Measurements from ENCODE around the gene FOXK1. TPM values are rescaled to one million over a fixed set of nuclear protein-coding genes. Genes with fewer than 3 reads are reported as not detected.
"Not testable (repeated sequence)": the region's sequence is repeated elsewhere in the genome, so short reads cannot be mapped to it uniquely, and the experiment has no call there.

FOXK1 gene
- total RNA-seq, 2 experiments from 2014 or later: 67.8 to 68.1 TPM

DNA sequence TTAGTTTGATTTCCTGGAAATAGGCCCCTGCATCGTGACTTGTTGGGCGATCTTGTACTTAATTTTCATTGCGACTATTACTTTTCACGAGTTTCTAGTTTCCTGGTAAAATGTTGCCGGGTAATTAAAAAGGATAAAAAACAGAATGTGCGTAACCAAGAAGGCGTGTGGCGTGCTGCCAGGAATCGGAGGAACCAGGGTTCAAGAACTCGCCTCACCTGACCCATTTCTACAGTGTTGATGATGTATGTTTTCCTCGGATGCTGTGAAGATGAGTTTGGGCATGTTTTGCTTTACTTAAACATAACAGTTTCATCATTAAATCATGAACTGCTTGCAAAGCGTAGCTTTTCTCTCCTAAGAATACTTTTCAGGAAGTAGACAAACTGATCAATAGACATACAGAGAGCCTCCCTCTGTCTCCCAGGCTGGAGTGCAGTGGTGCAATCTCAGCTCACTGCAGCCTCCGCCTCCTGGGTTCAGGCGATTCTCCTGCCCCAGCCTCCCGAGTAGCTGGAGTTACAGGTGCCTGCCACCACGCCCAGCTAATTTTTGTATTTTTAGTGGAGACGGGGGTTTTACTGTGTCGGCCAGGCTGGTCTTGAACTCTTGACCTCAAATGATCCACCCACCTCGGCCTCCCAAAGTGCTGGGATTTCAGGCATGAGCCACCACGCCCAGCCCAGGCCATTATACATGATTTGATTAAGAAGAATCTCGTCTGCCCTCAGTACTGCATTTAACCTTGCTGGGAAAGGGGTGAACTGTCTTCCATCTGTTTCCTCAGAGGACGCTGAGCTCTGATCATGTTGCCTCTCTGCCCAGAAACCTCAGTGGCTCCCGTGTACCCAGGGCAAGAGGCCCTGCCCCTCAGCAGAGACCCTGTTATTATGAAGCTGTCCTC is 9.1 kb downstream of the FOXK1 start:
- Histone ChIP-seq H3K27me3 (ENCODE audit: control insufficient read depth in 1 of 2, insufficient read depth in 2 of 2, low read length in 2 of 2) (no peaks in the 10 kb centered on the region), H3K27ac (ENCODE audit: low read depth in 1 of 2, low read length in 2 of 2) (no peak overlapping the region), H3K4me1 (ENCODE audit: insufficient read depth, low read length) (peaks cover 58% of the 10 kb centered on the region), H3K4me3 (ENCODE audit: low read length) (no peak overlapping the region), H3K9me3 (ENCODE audit: control insufficient read depth in 1 of 2, insufficient read depth in 1 of 2, low read length in 2 of 2) (no peaks in the 10 kb centered on the region), H3K36me3 (ENCODE audit: insufficient read depth, low read length) (peaks cover 8% of the 10 kb centered on the region)
- ATAC-seq (ENCODE audit: poor library complexity) (no peak), DNase-seq (no peak)
- Mint-ChIP-seq H3K4me3 (peak overlapping the region; percentile 46), H3K9me3 (no peaks in the 10 kb centered on the region), H3K4me1 (ENCODE audit: low read depth) (peaks cover 76% of the 10 kb centered on the region), H3K27me3 (no peaks in the 10 kb centered on the region), H3K36me3 (ENCODE audit: low read depth) (peaks cover 42% of the 10 kb centered on the region), H3K27ac (peak overlapping the region; percentile 19)
- CTCF ChIA-PET: no interaction called here
- intact Hi-C loops (cut with DNase I, micrococcal nuclease): loop anchor here in 1 of 2 experiments (5.0 kb wide), 1 partner anchor 1756 kb away; the partner anchor contains the start of gene DAGLB
- TF ChIP-seq, protein P1, sequence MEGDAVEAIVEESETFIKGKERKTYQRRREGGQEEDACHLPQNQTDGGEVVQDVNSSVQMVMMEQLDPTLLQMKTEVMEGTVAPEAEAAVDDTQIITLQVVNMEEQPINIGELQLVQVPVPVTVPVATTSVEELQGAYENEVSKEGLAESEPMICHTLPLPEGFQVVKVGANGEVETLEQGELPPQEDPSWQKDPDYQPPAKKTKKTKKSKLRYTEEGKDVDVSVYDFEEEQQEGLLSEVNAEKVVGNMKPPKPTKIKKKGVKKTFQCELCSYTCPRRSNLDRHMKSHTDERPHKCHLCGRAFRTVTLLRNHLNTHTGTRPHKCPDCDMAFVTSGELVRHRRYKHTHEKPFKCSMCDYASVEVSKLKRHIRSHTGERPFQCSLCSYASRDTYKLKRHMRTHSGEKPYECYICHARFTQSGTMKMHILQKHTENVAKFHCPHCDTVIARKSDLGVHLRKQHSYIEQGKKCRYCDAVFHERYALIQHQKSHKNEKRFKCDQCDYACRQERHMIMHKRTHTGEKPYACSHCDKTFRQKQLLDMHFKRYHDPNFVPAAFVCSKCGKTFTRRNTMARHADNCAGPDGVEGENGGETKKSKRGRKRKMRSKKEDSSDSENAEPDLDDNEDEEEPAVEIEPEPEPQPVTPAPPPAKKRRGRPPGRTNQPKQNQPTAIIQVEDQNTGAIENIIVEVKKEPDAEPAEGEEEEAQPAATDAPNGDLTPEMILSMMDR (IDR thresholded peaks at IDR 0.05): no peak
- POLR2A ChIA-PET: interaction anchor here (1.2 to 1.6 kb wide), 2 partner anchors 55 to 84 kb away, joined by 3 to 4 read pairs; partner anchors contain the start of gene AP5Z1

DNA sequence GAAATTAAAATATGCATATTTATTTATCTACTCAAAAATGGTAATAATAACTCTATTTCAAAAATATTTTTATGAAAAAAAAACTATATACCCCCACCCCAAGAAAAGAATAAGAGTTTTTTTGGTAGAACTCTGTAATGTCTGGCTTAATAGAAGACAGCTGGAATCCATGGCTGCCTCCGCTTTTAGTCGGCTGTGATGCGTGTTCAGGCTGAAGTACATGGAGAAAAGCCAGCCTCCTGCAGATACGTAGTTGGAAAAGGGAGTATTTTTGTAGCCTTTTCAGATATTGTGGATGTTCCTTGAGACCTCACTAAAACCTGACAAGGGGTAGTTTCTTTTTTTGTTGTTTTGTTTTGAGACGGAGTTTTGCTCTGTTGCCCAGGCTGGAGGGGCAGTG is 10.0 kb downstream of the FOXK1 start:
- H3K9me3 Mint-ChIP-seq: no peaks in the 10 kb centered on the region
- H3K27me3 Mint-ChIP-seq: no peaks in the 10 kb centered on the region
- TF ChIP-seq, protein P1 (IDR thresholded peaks at IDR 0.05): no peak
- H3K27ac Mint-ChIP-seq: no peak overlapping the region
- POLR2A ChIA-PET: interaction anchor here (1.6 kb wide), 1 partner anchor 54 kb away, joined by 3 read pairs; no protein-coding TSS in a partner anchor
- H3K4me1 Mint-ChIP-seq (ENCODE audit: low read depth): peaks cover 73% of the 10 kb centered on the region
- H3K4me1 ChIP-seq (ENCODE audit: insufficient read depth, low read length): peaks cover 57% of the 10 kb centered on the region
- peaks cover 0 to 2% of the 10 kb centered on the region in 2 experiments for H3K9me3 ChIP-seq (ENCODE audit: control insufficient read depth in 1 of 2, insufficient read depth in 1 of 2, low read length in 2 of 2)
- H3K36me3 ChIP-seq (ENCODE audit: insufficient read depth, low read length): peaks cover 9% of the 10 kb centered on the region
- no peak overlapping the region for H3K4me3 ChIP-seq (ENCODE audit: low read length)
- intact Hi-C loops (cut with DNase I, micrococcal nuclease): loop anchor here in 1 of 2 experiments (5.0 kb wide), 1 partner anchor 1755 kb away; the partner anchor contains the start of gene DAGLB
- H3K4me3 Mint-ChIP-seq: no peak overlapping the region
- no peaks in the 10 kb centered on the region for H3K27me3 ChIP-seq (ENCODE audit: control insufficient read depth in 1 of 2, insufficient read depth in 2 of 2, low read length in 2 of 2)
- ATAC-seq (ENCODE audit: poor library complexity): no peak
- no peak overlapping the region for H3K27ac ChIP-seq (ENCODE audit: low read depth in 1 of 2, low read length in 2 of 2)
- peaks cover 36% of the 10 kb centered on the region for H3K36me3 Mint-ChIP-seq (ENCODE audit: low read depth)
- CTCF ChIA-PET: no interaction called here
- no peak for DNase-seq

DNA sequence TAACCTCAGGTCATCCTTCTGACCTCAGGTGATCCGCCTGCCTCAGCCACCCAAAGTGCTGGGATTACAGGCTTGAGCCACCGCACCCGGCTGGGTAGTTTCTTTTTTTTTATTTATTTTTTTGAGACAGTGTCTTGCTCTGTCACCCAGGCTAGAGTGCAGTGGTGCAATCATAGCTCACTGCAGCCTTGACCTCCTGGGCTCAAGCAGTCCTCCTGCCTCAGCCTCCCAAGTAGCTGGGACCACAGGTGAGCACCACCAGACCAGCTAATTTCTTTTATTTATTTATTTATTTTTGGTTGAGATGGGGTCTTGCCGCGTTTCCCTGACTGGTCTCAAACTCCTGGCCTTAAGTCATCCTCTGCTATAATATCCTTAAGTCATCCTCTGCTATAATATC is 10.5 kb downstream of the FOXK1 start:
- H3K27me3 ChIP-seq (ENCODE audit: control insufficient read depth in 1 of 2, insufficient read depth in 2 of 2, low read length in 2 of 2); H3K9me3 ChIP-seq (ENCODE audit: control insufficient read depth in 1 of 2, insufficient read depth in 1 of 2, low read length in 2 of 2); ATAC-seq (ENCODE audit: poor library complexity); H3K27ac ChIP-seq (ENCODE audit: low read depth in 1 of 2, low read length in 2 of 2); H3K9me3 Mint-ChIP-seq; H3K27me3 Mint-ChIP-seq; CTCF ChIA-PET; H3K4me3 ChIP-seq (ENCODE audit: low read length); H3K36me3 ChIP-seq (ENCODE audit: insufficient read depth, low read length); DNase-seq; H3K4me3 Mint-ChIP-seq: not testable (repeated sequence)
- H3K4me1 ChIP-seq (ENCODE audit: insufficient read depth, low read length): peaks cover 58% of the 10 kb centered on the region
- POLR2A ChIA-PET: interaction anchor here (1.6 kb wide), 1 partner anchor 54 kb away, joined by 3 read pairs; no protein-coding TSS in a partner anchor
- H3K27ac Mint-ChIP-seq: peak overlapping the region; percentile 14
- peaks cover 74% of the 10 kb centered on the region for H3K4me1 Mint-ChIP-seq (ENCODE audit: low read depth)
- intact Hi-C loops (cut with DNase I, micrococcal nuclease): loop anchor here in 1 of 2 experiments (5.0 kb wide), 1 partner anchor 1755 kb away; the partner anchor contains the start of gene DAGLB
- H3K36me3 Mint-ChIP-seq (ENCODE audit: low read depth): peaks cover 33% of the 10 kb centered on the region

Measured in CD4-positive, alpha-beta T cell (primary cell).